Neutrophil (primary cell): ENCODE measurements around the gene GPR156.
"Not testable (repeated sequence)": the region's sequence is repeated elsewhere in the genome, so short reads cannot be mapped to it uniquely, and the experiment has no call there.

Experiments used
- H3K27ac ChIP-seq: fragments of 200-600 bp; sonication (generic); 2 replicates; pipeline ENCODE4 v1.5.1; 2016; ENCODE audit warnings: mild to moderate bottlenecking, moderate library complexity
- H3K27me3 ChIP-seq: fragments of 200-600 bp; sonication (generic); 2 replicates; pipeline ENCODE4 v1.6.0; 2016; ENCODE audit warnings: mild to moderate bottlenecking
- H3K36me3 ChIP-seq: fragments of 200-600 bp; sonication (generic); 2 replicates; pipeline ENCODE4 v1.5.1; 2017
- H3K4me1 ChIP-seq, 2 experiments: fragments of 200-600 bp in 1 of 2; sonication (generic) in 1 of 2; 1 replicate in 1 of 2; 2 replicates in 1 of 2; pipeline versions ENCODE4 v1.5.1 to v1.6.1; 2013 to 2016; ENCODE audit warnings: low read depth in 1 of 2, low read length in 1 of 2, mild to moderate bottlenecking in 1 of 2, moderate library complexity in 1 of 2; ENCODE audit not compliant: control insufficient read depth in 1 of 2, insufficient read depth in 1 of 2
- H3K4me3 ChIP-seq, 2 experiments: fragments of 200-600 bp in 1 of 2; sonication (generic) in 1 of 2; 1 replicate in 1 of 2; 2 replicates in 1 of 2; pipeline ENCODE4 v1.5.1; 2013 to 2016; ENCODE audit warnings: low read depth in 1 of 2, low read length in 1 of 2, mild to moderate bottlenecking in 1 of 2, moderate library complexity in 1 of 2
- H3K9me3 ChIP-seq: fragments of 200-600 bp; sonication (generic); 2 replicates; pipeline ENCODE4 v1.5.1; 2016
- TF ChIP-seq, protein P1 (sequence below): fragments of 200-600 bp; sonication (generic); IDR thresholded peaks from 2 replicates; pipeline ENCODE4 v1.5.1; 2016; ENCODE audit warnings: antibody characterized with exemption

GPR156 gene

DNA sequence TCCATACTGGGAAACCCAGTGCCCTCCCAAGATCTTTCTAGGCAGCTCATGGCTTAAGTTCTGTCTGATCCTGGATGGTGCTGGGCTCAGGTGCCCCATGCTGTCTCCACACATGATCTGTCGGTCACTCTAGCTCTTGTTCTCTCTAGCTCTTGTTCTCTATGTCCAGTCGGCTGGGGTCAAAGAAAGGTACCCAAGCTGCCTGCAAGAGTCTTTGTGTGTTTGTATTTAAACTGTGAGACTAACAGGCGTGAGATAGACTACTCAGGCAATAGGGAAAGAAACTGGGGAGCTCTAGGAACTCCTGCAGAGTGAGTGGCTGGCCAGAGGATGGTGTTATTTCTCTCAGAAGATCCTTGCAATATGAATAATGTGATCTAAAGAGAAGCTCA, 40.2 kb downstream of the GPR156 start:
- Histone ChIP-seq H3K9me3 (no peaks in the 10 kb centered on the region), H3K27me3 (peaks cover 4% of the 10 kb centered on the region), H3K27ac (no peak overlapping the region), H3K4me1 (no peaks in the 10 kb centered on the region), H3K36me3 (no peaks in the 10 kb centered on the region), H3K4me3 (no peak overlapping the region)
- TF ChIP-seq, protein P1, sequence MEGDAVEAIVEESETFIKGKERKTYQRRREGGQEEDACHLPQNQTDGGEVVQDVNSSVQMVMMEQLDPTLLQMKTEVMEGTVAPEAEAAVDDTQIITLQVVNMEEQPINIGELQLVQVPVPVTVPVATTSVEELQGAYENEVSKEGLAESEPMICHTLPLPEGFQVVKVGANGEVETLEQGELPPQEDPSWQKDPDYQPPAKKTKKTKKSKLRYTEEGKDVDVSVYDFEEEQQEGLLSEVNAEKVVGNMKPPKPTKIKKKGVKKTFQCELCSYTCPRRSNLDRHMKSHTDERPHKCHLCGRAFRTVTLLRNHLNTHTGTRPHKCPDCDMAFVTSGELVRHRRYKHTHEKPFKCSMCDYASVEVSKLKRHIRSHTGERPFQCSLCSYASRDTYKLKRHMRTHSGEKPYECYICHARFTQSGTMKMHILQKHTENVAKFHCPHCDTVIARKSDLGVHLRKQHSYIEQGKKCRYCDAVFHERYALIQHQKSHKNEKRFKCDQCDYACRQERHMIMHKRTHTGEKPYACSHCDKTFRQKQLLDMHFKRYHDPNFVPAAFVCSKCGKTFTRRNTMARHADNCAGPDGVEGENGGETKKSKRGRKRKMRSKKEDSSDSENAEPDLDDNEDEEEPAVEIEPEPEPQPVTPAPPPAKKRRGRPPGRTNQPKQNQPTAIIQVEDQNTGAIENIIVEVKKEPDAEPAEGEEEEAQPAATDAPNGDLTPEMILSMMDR, result no peak

DNA sequence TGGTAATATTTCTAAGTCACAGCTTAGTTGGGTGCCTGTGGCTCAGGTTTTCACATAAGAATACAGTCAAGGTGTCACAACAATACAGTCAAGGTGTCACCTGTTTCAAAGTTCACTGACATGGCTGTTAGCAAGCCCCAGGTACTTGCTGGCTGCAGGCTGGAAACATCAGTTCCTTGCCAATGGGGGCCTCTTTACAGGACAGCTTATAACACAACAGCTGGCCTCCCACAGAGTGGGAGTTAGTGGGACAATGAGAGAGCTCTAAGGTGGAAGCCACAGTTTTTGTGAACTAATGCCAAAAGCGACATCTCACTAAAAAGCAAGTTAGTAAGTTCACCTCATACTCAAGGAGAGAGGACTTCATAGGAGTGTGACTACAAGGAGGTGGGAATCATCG, 45.4 kb downstream of the GPR156 start:
- TF ChIP-seq, protein P1, result no peak
- Histone ChIP-seq H3K4me3 (no peak overlapping the region), H3K27me3 (peaks cover 4% of the 10 kb centered on the region), H3K4me1 (peaks cover 0 to 4% of the 10 kb centered on the region in 2 experiments), H3K9me3 (no peaks in the 10 kb centered on the region), H3K36me3 (no peaks in the 10 kb centered on the region), H3K27ac (no peak overlapping the region)

DNA sequence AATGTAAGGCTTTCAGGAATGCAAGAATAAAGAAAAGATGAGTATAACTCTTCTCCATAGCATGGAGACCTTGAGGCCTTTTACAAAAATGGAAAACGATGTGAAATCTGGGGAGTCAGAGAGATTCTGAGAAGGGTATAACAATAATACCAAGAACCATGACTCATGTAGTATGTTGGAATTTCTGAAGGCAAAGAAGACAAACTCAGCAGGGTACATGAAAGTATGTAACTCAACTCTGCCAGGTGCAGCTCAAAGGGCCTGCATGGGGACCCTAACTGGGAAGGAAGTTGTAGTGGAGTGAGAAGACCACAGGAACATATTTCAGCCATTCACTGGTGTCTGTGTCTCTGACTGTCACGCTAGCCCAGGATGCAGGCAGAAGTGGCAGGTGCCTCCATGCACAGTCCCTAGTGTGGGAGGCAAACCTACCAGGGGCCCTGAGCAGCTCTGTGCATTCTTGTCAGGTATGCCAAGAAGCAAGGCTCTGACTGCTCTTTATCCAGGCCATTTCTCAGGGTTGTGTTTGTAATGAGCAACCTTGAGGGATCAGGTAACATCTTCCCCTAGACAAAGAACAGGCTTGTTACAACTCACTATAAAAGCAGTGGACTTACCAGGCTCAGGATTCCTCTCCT, 57.2 kb downstream of the GPR156 start:
- no peaks in the 10 kb centered on the region for H3K36me3 ChIP-seq
- no peak overlapping the region for H3K27ac ChIP-seq
- no peaks in the 10 kb centered on the region for H3K27me3 ChIP-seq
- no peak overlapping the region for H3K4me3 ChIP-seq
- TF ChIP-seq, protein P1, result no peak
- H3K4me1 ChIP-seq, result peaks cover 16 to 20% of the 10 kb centered on the region in 2 experiments
- no peaks in the 10 kb centered on the region for H3K9me3 ChIP-seq

DNA sequence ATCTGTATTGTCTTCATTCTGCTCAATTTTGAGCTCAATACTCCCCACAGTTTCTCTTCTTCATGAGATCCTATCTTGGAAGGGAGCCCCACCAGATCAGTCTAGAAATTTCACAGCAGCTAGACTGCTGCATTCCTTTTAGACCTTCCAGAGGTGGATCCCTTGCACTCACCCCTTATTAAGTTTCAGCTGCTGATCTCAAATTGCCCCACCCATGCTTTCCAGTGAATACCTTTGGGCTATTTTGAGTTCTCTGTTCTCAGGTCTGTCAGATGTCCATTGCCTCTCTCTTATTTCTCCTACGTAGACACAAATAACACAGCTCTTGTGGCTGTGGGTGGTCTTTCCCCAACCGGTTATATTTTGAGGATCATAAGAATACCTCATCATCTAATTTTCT, 60.8 kb downstream of the GPR156 start:
- Histone ChIP-seq H3K27ac (no peak overlapping the region), H3K4me1 (no peaks in the 10 kb centered on the region), H3K4me3 (no peak overlapping the region), H3K36me3 (no peaks in the 10 kb centered on the region), H3K27me3 (no peaks in the 10 kb centered on the region), H3K9me3 (no peaks in the 10 kb centered on the region)
- TF ChIP-seq, protein P1, result no peak

GRCh38 chr3:120218981-120219380, 66.0 kb downstream of the GPR156 start:
- Histone ChIP-seq H3K4me3 (no peak overlapping the region), H3K27me3 (no peaks in the 10 kb centered on the region), H3K9me3 (no peaks in the 10 kb centered on the region)

DNA sequence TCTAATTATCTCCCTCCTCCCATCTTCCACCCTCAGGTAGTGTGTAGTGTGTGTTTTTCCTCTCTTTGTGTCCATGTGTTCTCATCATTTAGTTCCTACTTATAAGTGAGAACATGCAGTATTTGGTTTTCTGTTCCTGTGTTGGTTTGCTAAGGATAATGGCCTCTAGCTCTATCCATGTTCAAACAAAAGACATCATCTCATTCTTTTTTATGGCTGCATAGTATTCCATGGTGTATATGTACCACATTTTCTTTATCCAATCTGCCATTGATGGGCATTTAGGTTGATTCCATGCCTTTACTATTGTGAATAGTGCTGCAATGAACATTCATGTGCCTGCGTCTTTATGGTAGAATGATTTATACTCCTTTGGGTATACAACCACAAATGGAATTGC, 68.4 kb downstream of the GPR156 start:
- H3K27me3 ChIP-seq, H3K4me1 ChIP-seq, H3K4me3 ChIP-seq, H3K36me3 ChIP-seq, H3K9me3 ChIP-seq, H3K27ac ChIP-seq: not testable (repeated sequence)

More at GRCh38 chr3:120218981-120219380, 66.0 kb downstream of the GPR156 start:
- TF ChIP-seq, protein P1, result no peak
- Histone ChIP-seq H3K36me3 (no peaks in the 10 kb centered on the region), H3K4me1 (no peaks in the 10 kb centered on the region), H3K27ac (no peak overlapping the region)
